ENCODE measurements around the gene LEMD3. TPM values are rescaled to one million over a fixed set of nuclear protein-coding genes. Genes with fewer than 3 reads are reported as not detected.

Gene LEMD3
- polyA plus RNA-seq, 1 of the 3 experiments (the other 2 are of a cell fraction): 4.4 TPM

DNA sequence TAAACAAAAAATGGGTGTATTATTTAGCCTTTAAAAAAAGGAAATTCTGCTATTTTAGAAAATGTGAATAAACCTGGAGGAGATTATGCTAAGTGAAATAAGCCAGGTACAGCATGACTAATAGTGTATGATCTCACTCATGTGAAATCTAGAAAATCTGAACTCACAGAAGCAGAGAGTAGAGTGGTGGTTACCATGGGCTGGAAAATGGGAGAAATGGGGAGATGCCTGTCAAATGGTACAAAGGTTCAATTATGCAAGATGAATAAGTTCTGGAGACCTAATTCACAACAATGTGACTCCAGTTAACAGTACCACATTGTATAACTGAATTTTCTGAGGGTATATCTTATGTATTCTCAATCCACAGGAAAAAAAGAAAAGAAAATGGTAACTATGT, 17.4 kb upstream of the LEMD3 start:
- Histone ChIP-seq H3K27ac (ENCODE audit: low read depth in 2 of 2, low read length in 1 of 2) (no peak overlapping the region), H3K36me3 (replicated peaks in 1 of 2; ENCODE audit: control insufficient read depth in 1 of 2, insufficient read depth in 2 of 2, low read length in 1 of 2) (no peaks in the 10 kb centered on the region), H3K4me3 (ENCODE audit: low read depth in 2 of 2, low read length in 1 of 2) (no peak overlapping the region), H3K4me1 (ENCODE audit: control insufficient read depth in 1 of 2, insufficient read depth in 2 of 2, low read depth in 1 of 2, low read length in 1 of 2) (no peaks in the 10 kb centered on the region), H3K27me3 (ENCODE audit: insufficient read depth) (peaks cover 5% of the 10 kb centered on the region; the same call in 1 of the 2 replicates), H3K79me2 (ENCODE audit: insufficient read depth) (no peaks in the 10 kb centered on the region), H3K9ac (no peak overlapping the region), H3K4me2 (no peak overlapping the region), H3K9me2 (no peaks in the 10 kb centered on the region), H3F3A (replicated peaks; ENCODE audit: insufficient read depth) (no peaks in the 10 kb centered on the region), H3K9me3 (no peaks in the 10 kb centered on the region; the same call in 1 of the 2 replicates), H2AFZ (ENCODE audit: low read depth) (no peak overlapping the region), H4K20me1 (ENCODE audit: insufficient read depth) (no peaks in the 10 kb centered on the region)
- TF ChIP-seq YY1 (IDR thresholded peaks at IDR 0.05; ENCODE audit: low read depth) (no peak), FOXJ3 (CRISPR knock-in tag; IDR thresholded peaks at IDR 0.05) (no peak), EP300 (IDR thresholded peaks at IDR 0.05; ENCODE audit: borderline replicate concordance in 1 of 2, low read depth in 1 of 2, low read length in 1 of 2) (no peak), RCOR1 (IDR thresholded peaks at IDR 0.05; ENCODE audit: low read length) (no peak), GATA2 (CRISPR knock-in tag; IDR thresholded peaks at IDR 0.05) (no peak), TCF12 (IDR thresholded peaks at IDR 0.05) (no peak), RFX5 (IDR thresholded peaks at IDR 0.05; ENCODE audit: low read length) (no peak), NRF1 (IDR thresholded peaks at IDR 0.05; ENCODE audit: low read depth, low read length) (no peak), SMC3 (IDR thresholded peaks at IDR 0.05; ENCODE audit: low read depth, low read length) (no peak), EZH2phosphoT487 (IDR thresholded peaks at IDR 0.05; ENCODE audit: borderline replicate concordance, low read depth) (no peak), POLR2AphosphoS5 (IDR thresholded peaks at IDR 0.05; ENCODE audit: low read depth, low read length) (no peak), SIN3A (IDR thresholded peaks at IDR 0.05; ENCODE audit: borderline replicate concordance, low read depth, low read length) (no peak), GABPA (IDR thresholded peaks at IDR 0.05; ENCODE audit: low read depth) (no peak), TEAD4 (IDR thresholded peaks at IDR 0.05; ENCODE audit: borderline replicate concordance, insufficient read depth) (no peak), MAX (IDR thresholded peaks at IDR 0.05; ENCODE audit: low read depth) (no peak)
- TF ChIP-seq, protein P1, sequence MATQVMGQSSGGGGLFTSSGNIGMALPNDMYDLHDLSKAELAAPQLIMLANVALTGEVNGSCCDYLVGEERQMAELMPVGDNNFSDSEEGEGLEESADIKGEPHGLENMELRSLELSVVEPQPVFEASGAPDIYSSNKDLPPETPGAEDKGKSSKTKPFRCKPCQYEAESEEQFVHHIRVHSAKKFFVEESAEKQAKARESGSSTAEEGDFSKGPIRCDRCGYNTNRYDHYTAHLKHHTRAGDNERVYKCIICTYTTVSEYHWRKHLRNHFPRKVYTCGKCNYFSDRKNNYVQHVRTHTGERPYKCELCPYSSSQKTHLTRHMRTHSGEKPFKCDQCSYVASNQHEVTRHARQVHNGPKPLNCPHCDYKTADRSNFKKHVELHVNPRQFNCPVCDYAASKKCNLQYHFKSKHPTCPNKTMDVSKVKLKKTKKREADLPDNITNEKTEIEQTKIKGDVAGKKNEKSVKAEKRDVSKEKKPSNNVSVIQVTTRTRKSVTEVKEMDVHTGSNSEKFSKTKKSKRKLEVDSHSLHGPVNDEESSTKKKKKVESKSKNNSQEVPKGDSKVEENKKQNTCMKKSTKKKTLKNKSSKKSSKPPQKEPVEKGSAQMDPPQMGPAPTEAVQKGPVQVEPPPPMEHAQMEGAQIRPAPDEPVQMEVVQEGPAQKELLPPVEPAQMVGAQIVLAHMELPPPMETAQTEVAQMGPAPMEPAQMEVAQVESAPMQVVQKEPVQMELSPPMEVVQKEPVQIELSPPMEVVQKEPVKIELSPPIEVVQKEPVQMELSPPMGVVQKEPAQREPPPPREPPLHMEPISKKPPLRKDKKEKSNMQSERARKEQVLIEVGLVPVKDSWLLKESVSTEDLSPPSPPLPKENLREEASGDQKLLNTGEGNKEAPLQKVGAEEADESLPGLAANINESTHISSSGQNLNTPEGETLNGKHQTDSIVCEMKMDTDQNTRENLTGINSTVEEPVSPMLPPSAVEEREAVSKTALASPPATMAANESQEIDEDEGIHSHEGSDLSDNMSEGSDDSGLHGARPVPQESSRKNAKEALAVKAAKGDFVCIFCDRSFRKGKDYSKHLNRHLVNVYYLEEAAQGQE (IDR thresholded peaks at IDR 0.05; ENCODE audit: low read depth, low read length): no peak
- TF ChIP-seq, protein P2, sequence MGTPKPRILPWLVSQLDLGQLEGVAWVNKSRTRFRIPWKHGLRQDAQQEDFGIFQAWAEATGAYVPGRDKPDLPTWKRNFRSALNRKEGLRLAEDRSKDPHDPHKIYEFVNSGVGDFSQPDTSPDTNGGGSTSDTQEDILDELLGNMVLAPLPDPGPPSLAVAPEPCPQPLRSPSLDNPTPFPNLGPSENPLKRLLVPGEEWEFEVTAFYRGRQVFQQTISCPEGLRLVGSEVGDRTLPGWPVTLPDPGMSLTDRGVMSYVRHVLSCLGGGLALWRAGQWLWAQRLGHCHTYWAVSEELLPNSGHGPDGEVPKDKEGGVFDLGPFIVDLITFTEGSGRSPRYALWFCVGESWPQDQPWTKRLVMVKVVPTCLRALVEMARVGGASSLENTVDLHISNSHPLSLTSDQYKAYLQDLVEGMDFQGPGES (IDR thresholded peaks at IDR 0.05; ENCODE audit: low read depth, low read length): no peak
- TF ChIP-seq, protein P3, sequence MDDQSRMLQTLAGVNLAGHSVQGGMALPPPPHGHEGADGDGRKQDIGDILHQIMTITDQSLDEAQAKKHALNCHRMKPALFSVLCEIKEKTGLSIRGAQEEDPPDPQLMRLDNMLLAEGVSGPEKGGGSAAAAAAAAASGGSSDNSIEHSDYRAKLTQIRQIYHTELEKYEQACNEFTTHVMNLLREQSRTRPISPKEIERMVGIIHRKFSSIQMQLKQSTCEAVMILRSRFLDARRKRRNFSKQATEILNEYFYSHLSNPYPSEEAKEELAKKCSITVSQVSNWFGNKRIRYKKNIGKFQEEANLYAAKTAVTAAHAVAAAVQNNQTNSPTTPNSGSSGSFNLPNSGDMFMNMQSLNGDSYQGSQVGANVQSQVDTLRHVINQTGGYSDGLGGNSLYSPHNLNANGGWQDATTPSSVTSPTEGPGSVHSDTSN (IDR thresholded peaks at IDR 0.05): no peak
- POLR2A ChIA-PET: no interaction called here
- CTCF ChIA-PET: no interaction called here
- no peak for DNase-seq

Measured in SK-N-SH (cell line).